Astrocyte of the spinal cord (primary cell): ENCODE data around the gene KRTAP5-10.
A peak's percentile ranks its signal among the peaks of the same experiment; 100 is the strongest.

Experiments
- DNase-seq: peaks from one replicate; pipeline ENCODE4 v3.0.0; 2011; ENCODE audit warnings: low read depth, low spot score
- H3K4me3 ChIP-seq: 2 replicates; pipeline ENCODE4 v1.5.1; 2011; ENCODE audit warnings: low read depth, mild to moderate bottlenecking, low read length, moderate library complexity
- CTCF ChIP-seq: IDR thresholded peaks from 2 replicates; pipeline ENCODE4 v1.5.1; 2012; ENCODE audit warnings: low read depth, mild to moderate bottlenecking, low read length, inconsistent platforms
- in situ Hi-C: cut with HindIII; loops from 2 replicates; pipeline ENCODE4 v1.10.0; 2017; ENCODE audit warnings: low sequenced_read_pairs

The KRTAP5-10 gene

GRCh38 chr11:71555508-71555907 lies 9.9 kb upstream of the KRTAP5-10 start:
- no peak overlapping the region for H3K4me3 ChIP-seq
- in situ Hi-C loops: no loop called here
- no peak for DNase-seq
- TF ChIP-seq CTCF: no peak

- no peak for DNase-seq
These were observed 9.3 kb upstream of the KRTAP5-10 start for GRCh38 chr11:71556018-71556417.

GRCh38 chr11:71557257-71557656 lies 8.1 kb upstream of the KRTAP5-10 start:
- H3K4me3 ChIP-seq: no peak overlapping the region
- no peak for DNase-seq
- in situ Hi-C loops: no loop called here
- TF ChIP-seq CTCF: no peak

More at GRCh38 chr11:71556018-71556417, 9.3 kb upstream of the KRTAP5-10 start:
- in situ Hi-C loops: no loop called here
- no peak overlapping the region for H3K4me3 ChIP-seq
- TF ChIP-seq CTCF: no peak

- H3K4me3 ChIP-seq: no peak overlapping the region
- no peak for DNase-seq
- TF ChIP-seq CTCF: no peak
- in situ Hi-C loops: no loop called here
These were observed 6.4 kb upstream of the KRTAP5-10 start for GRCh38 chr11:71558996-71559395.

GRCh38 chr11:71562120-71562519 lies 3.2 kb upstream of the KRTAP5-10 start:
- no peak for TF ChIP-seq CTCF
- in situ Hi-C loops: no loop called here
- H3K4me3 ChIP-seq: no peak overlapping the region
- no peak for DNase-seq

- no peak overlapping the region for H3K4me3 ChIP-seq
- peak; percentile 7 for DNase-seq
- in situ Hi-C loops: no loop called here
- TF ChIP-seq CTCF: peak; percentile 37
These were observed 2.0 kb upstream of the KRTAP5-10 start for GRCh38 chr11:71563406-71563805.

- no peak for DNase-seq
- TF ChIP-seq CTCF: no peak
- in situ Hi-C loops: no loop called here
- no peak overlapping the region for H3K4me3 ChIP-seq
These were observed 933 bp upstream of the KRTAP5-10 start for GRCh38 chr11:71564430-71564829.
